Neuronal stem cell (in vitro differentiated cells): ENCODE measurements around the gene OLFML2B.

Experiments used
- DNase-seq: peaks from one replicate; pipeline ENCODE4 v3.0.0-alpha.2; 2013; ENCODE audit warnings: low spot score
- H2AFZ ChIP-seq: one replicate; pipeline ENCODE4 v1.6.1; 2013; ENCODE audit warnings: mild to moderate bottlenecking, low read length, inconsistent platforms
- H2AK5ac ChIP-seq: 2 replicates; pipeline ENCODE4 v1.6.1; 2013; ENCODE audit warnings: low read depth, mild to moderate bottlenecking, inconsistent platforms, low read length, moderate library complexity, mixed read lengths
- H2BK120ac ChIP-seq: 2 replicates; pipeline ENCODE4 v1.6.1; 2013; ENCODE audit warnings: low read depth, mild to moderate bottlenecking, inconsistent platforms, low read length, moderate library complexity, mixed read lengths
- H2BK12ac ChIP-seq: one replicate; pipeline ENCODE4 v1.6.1; 2013; ENCODE audit warnings: low read length, inconsistent platforms
- H2BK15ac ChIP-seq: 2 replicates; pipeline ENCODE4 v1.6.1; 2013; ENCODE audit warnings: mild to moderate bottlenecking, low read length, inconsistent platforms, mixed read lengths
- H2BK5ac ChIP-seq: one replicate; pipeline ENCODE4 v1.6.1; 2013; ENCODE audit warnings: inconsistent platforms, mild to moderate bottlenecking, low read length, moderate library complexity
- H3K14ac ChIP-seq: one replicate; pipeline ENCODE4 v1.6.1; 2013; ENCODE audit warnings: low read length, inconsistent platforms
- H3K18ac ChIP-seq: 2 replicates; pipeline ENCODE4 v1.6.1; 2013; ENCODE audit warnings: low read length, inconsistent platforms
- H3K23ac ChIP-seq: 2 replicates; pipeline ENCODE4 v1.6.1; 2013; ENCODE audit warnings: low read depth, mild to moderate bottlenecking, mixed read lengths, low read length, inconsistent platforms; ENCODE audit not compliant: poor library complexity
- H3K27ac ChIP-seq: replicated peaks from 3 replicates; pipeline ENCODE4 v1.5.1; 2013; ENCODE audit warnings: low read length, inconsistent platforms
- H3K27me3 ChIP-seq, 3 experiments: 2 replicates each; pipeline ENCODE4 v1.6.1; 2013; ENCODE audit warnings: low read length in 3 of 3, mild to moderate bottlenecking in 2 of 3, inconsistent platforms in 1 of 3, low read depth in 1 of 3, mixed read lengths in 1 of 3, moderate library complexity in 1 of 3; ENCODE audit not compliant: control insufficient read depth in 3 of 3, insufficient read depth in 3 of 3
- H3K36me3 ChIP-seq, 2 donors: replicated peaks in 1 of 2; 2 replicates each; pipeline ENCODE4 v1.6.1; 2013; ENCODE audit warnings: low read length in 2 of 2; ENCODE audit not compliant: control insufficient read depth in 2 of 2, insufficient read depth in 2 of 2
- H3K4ac ChIP-seq: 2 replicates; pipeline ENCODE4 v1.6.1; 2013; ENCODE audit warnings: inconsistent platforms, mild to moderate bottlenecking, low read length, moderate library complexity
- H3K4me1 ChIP-seq, 2 donors: 1 replicate in 1 of 2; 2 replicates in 1 of 2; pipeline ENCODE4 v1.6.1; 2013; ENCODE audit warnings: low read length in 2 of 2, low read depth in 1 of 2; ENCODE audit not compliant: control insufficient read depth in 2 of 2, insufficient read depth in 1 of 2
- H3K4me2 ChIP-seq: one replicate; pipeline ENCODE4 v1.6.1; 2013; ENCODE audit warnings: mild to moderate bottlenecking, low read length, inconsistent platforms; ENCODE audit not compliant: insufficient read depth, poor library complexity, severe bottlenecking
- H3K4me3 ChIP-seq, 2 donors: 2 replicates each; pipeline ENCODE4 v1.5.1; 2013; ENCODE audit warnings: low read length in 2 of 2, mild to moderate bottlenecking in 2 of 2, inconsistent platforms in 1 of 2, moderate library complexity in 1 of 2
- H3K79me1 ChIP-seq: one replicate; pipeline ENCODE4 v1.6.1; 2013; ENCODE audit warnings: low read depth, mild to moderate bottlenecking, inconsistent platforms, low read length, moderate library complexity
- H3K9ac ChIP-seq: one replicate; pipeline ENCODE4 v1.6.1; 2013; ENCODE audit warnings: mild to moderate bottlenecking, low read depth, low read length, inconsistent platforms; ENCODE audit not compliant: poor library complexity
- H3K9me3 ChIP-seq, 2 donors: replicated peaks in 1 of 2; 2 replicates each; pipeline versions ENCODE3 to v1.6.1; 2013; ENCODE audit warnings: low read length in 2 of 2, mild to moderate bottlenecking in 2 of 2, inconsistent platforms in 1 of 2, low read depth in 1 of 2, mixed read lengths in 1 of 2, moderate library complexity in 1 of 2; ENCODE audit not compliant: control insufficient read depth in 2 of 2, insufficient read depth in 1 of 2
- H4K8ac ChIP-seq: one replicate; pipeline ENCODE4 v1.6.1; 2013; ENCODE audit warnings: low read depth, mild to moderate bottlenecking, inconsistent platforms, low read length, moderate library complexity
- H4K91ac ChIP-seq: one replicate; pipeline ENCODE4 v1.6.1; 2013; ENCODE audit warnings: low read length, low read depth, mild to moderate bottlenecking, inconsistent platforms; ENCODE audit not compliant: poor library complexity
- WGBS, 2 donors: extraction: QIAGEN DNeasy Blood & Tissue Kit; methylation state at CpG; one replicate each; pipeline ENCODE4 v1.1.7; 2013; ENCODE audit warnings: missing lambda C conversion rate in 2 of 2, mixed read lengths in 1 of 2; ENCODE audit not compliant: insufficient read length in 2 of 2, insufficient replicate concordance in 1 of 2; ENCODE audit errors: extremely low coverage in 2 of 2; 5-methylcytosine and 5-hydroxymethylcytosine counted together

OLFML2B gene

DNA sequence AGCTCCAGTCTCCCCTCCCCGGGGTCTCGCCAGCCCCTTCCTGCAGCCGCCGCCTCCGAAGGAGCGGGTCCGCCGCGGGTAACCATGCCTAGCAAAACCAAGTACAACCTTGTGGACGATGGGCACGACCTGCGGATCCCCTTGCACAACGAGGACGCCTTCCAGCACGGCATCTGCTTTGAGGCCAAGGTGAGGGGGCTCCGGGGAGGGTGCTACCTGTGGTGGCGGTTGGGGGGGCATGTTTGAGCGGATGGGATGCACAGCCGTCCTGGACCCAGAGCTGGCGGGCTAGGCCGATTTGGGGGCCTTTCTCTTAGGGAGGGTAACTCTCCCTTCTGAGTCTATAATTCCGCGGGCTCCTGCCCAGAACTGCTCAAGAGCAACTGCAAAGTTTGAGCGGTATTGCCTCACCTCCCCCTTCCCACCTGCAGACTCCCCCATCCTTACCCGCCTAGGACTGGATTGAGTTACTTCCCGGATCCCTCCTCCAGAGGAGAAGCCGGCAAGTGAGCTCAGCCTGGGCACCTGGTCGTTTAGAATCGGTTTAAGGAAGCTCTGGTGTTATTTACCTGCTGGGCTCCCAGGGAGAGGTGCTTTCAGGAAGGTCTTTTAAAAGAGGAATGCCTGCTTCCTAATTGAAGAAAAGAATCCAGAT lies 46.6 kb upstream of the OLFML2B start:
- peak overlapping the region; percentile 86 to 97 for H3K4me3 ChIP-seq
- H3K4ac ChIP-seq = no peak overlapping the region
- no peak overlapping the region for H4K8ac ChIP-seq
- no peak overlapping the region for H3K27ac ChIP-seq
- H3K79me1 ChIP-seq = peaks cover 2% of the 10 kb centered on the region
- H2BK5ac ChIP-seq = no peak overlapping the region
- H3K9ac ChIP-seq = peak overlapping the region; percentile 96
- H3K27me3 ChIP-seq = peaks cover 0 to 5% (median 0%) of the 10 kb centered on the region in 3 experiments
- H2BK120ac ChIP-seq = peak overlapping the region; percentile 69
- no peak overlapping the region for H4K91ac ChIP-seq
- H3K14ac ChIP-seq = peak overlapping the region; percentile 71
- peak overlapping the region; percentile 87 for H3K4me2 ChIP-seq
- H2BK12ac ChIP-seq = no peak overlapping the region
- peaks cover 0 to 10% of the 10 kb centered on the region in 2 donors for H3K9me3 ChIP-seq
- peak overlapping the region; percentile 96 for H2AFZ ChIP-seq
- no peak overlapping the region for H2BK15ac ChIP-seq
- H3K18ac ChIP-seq = peak overlapping the region; percentile 92
- no CpG with 5 or more reads among the region's 29 CpGs for WGBS, 2 donors
- peaks cover 16% of the 10 kb centered on the region in 2 donors for H3K4me1 ChIP-seq
- H3K36me3 ChIP-seq = peaks cover 0 to 14% of the 10 kb centered on the region in 2 donors
- DNase-seq = no peak
- H2AK5ac ChIP-seq = no peak overlapping the region
- H3K23ac ChIP-seq = peak overlapping the region; percentile 16

DNA sequence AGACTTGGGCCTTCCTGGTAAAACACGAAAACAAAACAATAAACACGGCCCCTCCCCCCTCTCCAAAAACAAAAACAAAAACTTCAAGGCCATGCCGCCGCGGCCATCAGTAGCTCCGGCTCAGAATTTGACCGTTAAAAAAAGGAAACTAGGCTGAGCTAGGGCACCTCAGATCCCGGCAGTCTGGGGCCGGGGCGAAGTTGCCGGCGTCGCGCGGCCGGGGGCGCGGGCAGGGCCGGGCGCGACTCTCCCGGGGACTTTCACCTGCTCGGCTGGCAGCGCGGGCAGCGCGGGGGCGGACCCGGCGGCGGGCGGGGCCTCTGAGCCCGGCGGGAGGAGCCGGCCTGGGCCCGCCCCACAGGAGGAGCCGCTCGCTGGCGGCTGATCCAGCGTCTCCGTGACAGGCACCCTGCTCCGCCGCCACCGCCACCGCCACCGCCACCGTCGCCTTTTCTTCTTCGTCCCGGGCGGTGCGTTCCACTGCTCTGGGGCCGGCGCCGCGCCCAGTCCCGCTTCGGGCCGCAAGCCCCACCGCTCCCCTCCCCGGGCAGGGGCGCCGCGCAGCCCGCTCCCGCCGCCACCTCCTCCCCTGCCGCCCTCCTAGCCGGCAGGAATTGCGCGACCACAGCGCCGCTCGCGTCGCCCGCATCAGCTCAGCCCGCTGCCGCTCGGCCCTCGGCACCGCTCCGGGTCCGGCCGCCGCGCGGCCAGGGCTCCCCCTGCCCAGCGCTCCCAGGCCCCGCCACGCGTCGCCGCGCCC lies 45.8 kb upstream of the OLFML2B start, which contains the start of gene NOS1AP:
Gene NOS1AP (plus strand): TSS at position 358 of the 760 bp plus-strand sequence. CDS start 487 bp downstream, outside the sequence.
- Histone ChIP-seq H3K4me2 (peak within 1 kb of the TSS; percentile 87), H3K18ac (peak within 1 kb of the TSS; percentile 92), H2BK5ac (no peak within 1 kb of the TSS), H2BK12ac (no peak within 1 kb of the TSS), H3K4me3 (peak within 1 kb of the TSS; percentile 86 to 97), H3K27me3 (peaks cover 0 to 5% (median 0%) of the 10 kb centered on the region in 3 experiments), H3K9me3 (peaks cover 0 to 4% of the 10 kb centered on the region in 2 donors), H3K14ac (peak within 1 kb of the TSS; percentile 71), H2AFZ (peak within 1 kb of the TSS; percentile 96), H2BK120ac (peak within 1 kb of the TSS; percentile 69), H4K8ac (no peak within 1 kb of the TSS), H3K4me1 (peaks cover 16% of the 10 kb centered on the region in 2 donors), H3K9ac (peak within 1 kb of the TSS; percentile 96), H2BK15ac (no peak within 1 kb of the TSS), H3K4ac (no peak within 1 kb of the TSS), H4K91ac (no peak within 1 kb of the TSS), H3K36me3 (peaks cover 0 to 7% of the 10 kb centered on the region in 2 donors), H3K23ac (peak within 1 kb of the TSS; percentile 16), H3K27ac (no peak within 1 kb of the TSS), H2AK5ac (no peak within 1 kb of the TSS), H3K79me1 (peaks cover 2% of the 10 kb centered on the region)
- no CpG with 5 or more reads among the region's 95 CpGs for WGBS, 2 donors
- peak; percentile 78 for DNase-seq

DNA sequence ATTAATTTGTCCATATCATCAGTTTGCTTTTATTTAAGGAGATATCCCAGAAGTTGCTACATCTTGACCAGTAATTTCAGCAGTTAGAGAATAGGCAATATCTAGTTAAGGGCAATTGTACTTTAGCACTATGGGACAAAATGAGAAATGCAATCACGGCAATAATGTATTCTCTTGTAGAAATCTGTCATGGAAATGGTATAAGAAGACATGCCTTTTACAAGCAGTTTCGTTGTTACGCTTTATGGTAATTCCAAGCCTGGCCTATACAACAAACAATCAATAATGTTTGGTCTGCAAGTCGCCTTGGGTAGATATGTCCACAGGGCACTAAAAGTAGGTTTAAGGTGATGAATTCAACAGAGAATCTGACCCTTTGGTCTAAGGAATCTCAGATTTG lies 44.6 kb upstream of the OLFML2B start:
- Histone ChIP-seq H4K91ac (no peak overlapping the region), H3K9ac (no peak overlapping the region), H3K14ac (no peak overlapping the region), H3K23ac (no peak overlapping the region), H4K8ac (no peak overlapping the region), H2BK12ac (no peak overlapping the region), H3K27ac (no peak overlapping the region), H2AK5ac (no peak overlapping the region), H2BK120ac (no peak overlapping the region), H3K27me3 (peaks cover 0 to 5% (median 0%) of the 10 kb centered on the region in 3 experiments), H2BK5ac (no peak overlapping the region), H3K4ac (no peak overlapping the region), H3K36me3 (no peaks in the 10 kb centered on the region), H2BK15ac (no peak overlapping the region), H2AFZ (no peak overlapping the region), H3K18ac (no peak overlapping the region), H3K4me2 (no peak overlapping the region), H3K79me1 (peaks cover 2% of the 10 kb centered on the region), H3K9me3 (no peaks in the 10 kb centered on the region), H3K4me3 (no peak overlapping the region), H3K4me1 (peaks cover 16% of the 10 kb centered on the region in 2 donors)
- WGBS, 2 donors = no CpG with 5 or more reads among the region's 4 CpGs
- DNase-seq = no peak

DNA sequence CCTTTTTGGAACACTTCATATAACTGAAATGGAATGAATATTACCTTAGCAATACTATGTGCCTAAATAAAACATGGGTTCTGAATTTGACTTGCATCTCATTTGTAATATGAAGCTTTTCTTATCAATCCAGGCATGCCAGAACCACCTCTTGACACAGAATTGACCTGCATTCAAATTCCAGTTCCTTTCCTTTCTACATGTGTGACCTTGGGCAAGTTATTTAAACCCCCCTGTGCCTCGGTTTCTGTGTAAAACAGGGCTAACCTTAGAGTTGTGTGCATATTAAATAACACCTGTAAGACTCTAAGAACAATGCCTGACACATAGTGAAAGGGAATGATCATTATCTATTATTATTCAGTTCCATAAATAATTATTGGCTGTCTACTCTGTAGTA lies 43.8 kb upstream of the OLFML2B start:
- no peak overlapping the region for H2BK5ac ChIP-seq
- H2BK12ac ChIP-seq = no peak overlapping the region
- no peak overlapping the region for H3K9ac ChIP-seq
- no peak overlapping the region for H3K18ac ChIP-seq
- no peak overlapping the region for H2BK15ac ChIP-seq
- H3K14ac ChIP-seq = no peak overlapping the region
- no peak overlapping the region for H3K4me2 ChIP-seq
- no peak overlapping the region for H3K4me3 ChIP-seq
- H3K79me1 ChIP-seq = peaks cover 2% of the 10 kb centered on the region
- no peak overlapping the region for H4K8ac ChIP-seq
- no peak overlapping the region for H4K91ac ChIP-seq
- no peak overlapping the region for H2BK120ac ChIP-seq
- no peak overlapping the region for H3K23ac ChIP-seq
- H2AK5ac ChIP-seq = no peak overlapping the region
- WGBS, 2 donors = no CpG with 5 or more reads among the region's 1 CpG
- no peak for DNase-seq
- H3K36me3 ChIP-seq = no peaks in the 10 kb centered on the region
- no peak overlapping the region for H2AFZ ChIP-seq
- H3K4me1 ChIP-seq = peaks cover 17 to 23% of the 10 kb centered on the region in 2 donors
- no peak overlapping the region for H3K4ac ChIP-seq
- no peaks in the 10 kb centered on the region for H3K9me3 ChIP-seq
- H3K27me3 ChIP-seq = peaks cover 0 to 5% (median 0%) of the 10 kb centered on the region in 3 experiments
- H3K27ac ChIP-seq = no peak overlapping the region
